ENCODE measurements around the gene CNPY2.
"Not testable (repeated sequence)": the region's sequence is repeated elsewhere in the genome, so short reads cannot be mapped to it uniquely, and the experiment has no call there.

Gene CNPY2

GRCh38 chr12:56339158-56339422 lies 23.3 kb upstream of the CNPY2 start:
- Histone ChIP-seq H3K27me3 (ENCODE audit: low read depth) (no peaks in the 10 kb centered on the region), H3K4me1 (peaks cover 3% of the 10 kb centered on the region), H3K4me3 (no peak overlapping the region), H3K9me3 (no peaks in the 10 kb centered on the region), H3K36me3 (replicated peaks) (peaks cover 10% of the 10 kb centered on the region)
- DNase-seq (ENCODE audit: low spot score in 2 of 2): no peak
- in situ Hi-C loops (cut with MboI; ENCODE audit: low sequenced_read_pairs): no loop called here

GRCh38 chr12:56338308-56339157 lies 22.7 kb upstream of the CNPY2 start, which contains the start of gene IL23A:
Gene IL23A (plus strand): TSS chr12:56338884. CDS start chr12:56339045, 161 bp downstream.
- H3K27me3 ChIP-seq (ENCODE audit: low read depth): no peaks in the 10 kb centered on the region
- H3K4me3 ChIP-seq: no peak within 1 kb of the TSS
- in situ Hi-C loops (cut with MboI; ENCODE audit: low sequenced_read_pairs): no loop called here
- peaks cover 4% of the 10 kb centered on the region for H3K36me3 ChIP-seq (replicated peaks)
- H3K9me3 ChIP-seq: no peaks in the 10 kb centered on the region
- peaks cover 3% of the 10 kb centered on the region for H3K4me1 ChIP-seq
- no peak for DNase-seq (ENCODE audit: low spot score in 2 of 2)

- Histone ChIP-seq H3K4me3 (no peak overlapping the region), H3K36me3 (replicated peaks) (0 out of 2 replicates have a peak, but pooled peaks cover 3% of the 10 kb centered on the region), H3K9me3 (no peaks in the 10 kb centered on the region), H3K27me3 (ENCODE audit: low read depth) (no peaks in the 10 kb centered on the region), H3K4me1 (peaks cover 9% of the 10 kb centered on the region)
- DNase-seq (ENCODE audit: low spot score in 2 of 2): no peak
- in situ Hi-C loops (cut with MboI; ENCODE audit: low sequenced_read_pairs): no loop called here
Observed at GRCh38 chr12:56337753-56338251, 22.0 kb upstream of the CNPY2 start.

- peaks cover 10% of the 10 kb centered on the region for H3K4me1 ChIP-seq
- no peaks in the 10 kb centered on the region for H3K9me3 ChIP-seq
- in situ Hi-C loops (cut with MboI; ENCODE audit: low sequenced_read_pairs): no loop called here
- no peak overlapping the region for H3K4me3 ChIP-seq
- H3K36me3 ChIP-seq (replicated peaks): 0 out of 2 replicates have a peak, but pooled peaks cover 3% of the 10 kb centered on the region
- no peaks in the 10 kb centered on the region for H3K27me3 ChIP-seq (ENCODE audit: low read depth)
- DNase-seq (ENCODE audit: low spot score in 2 of 2): no peak
Observed at GRCh38 chr12:56336361-56337167, 20.8 kb upstream of the CNPY2 start.

- H3K4me3 ChIP-seq; DNase-seq (ENCODE audit: low spot score in 2 of 2); in situ Hi-C loops (cut with MboI; ENCODE audit: low sequenced_read_pairs); H3K27me3 ChIP-seq (ENCODE audit: low read depth); H3K36me3 ChIP-seq (replicated peaks); H3K9me3 ChIP-seq: not testable (repeated sequence)
- H3K4me1 ChIP-seq: peaks cover 10% of the 10 kb centered on the region
Observed at GRCh38 chr12:56335527-56335926, 19.7 kb upstream of the CNPY2 start.

- Histone ChIP-seq H3K4me3 (peak overlapping the region; percentile 44), H3K9me3 (no peaks in the 10 kb centered on the region), H3K36me3 (replicated peaks) (no peaks in the 10 kb centered on the region), H3K4me1 (peaks cover 10% of the 10 kb centered on the region), H3K27me3 (ENCODE audit: low read depth) (no peaks in the 10 kb centered on the region)
- DNase-seq (ENCODE audit: low spot score in 2 of 2): no peak
- in situ Hi-C loops (cut with MboI; ENCODE audit: low sequenced_read_pairs): no loop called here
Observed at GRCh38 chr12:56334490-56334793, 18.7 kb upstream of the CNPY2 start.

- peak within 1 kb of the TSS; percentile 44 for H3K4me3 ChIP-seq
- H3K36me3 ChIP-seq (replicated peaks): no peaks in the 10 kb centered on the region
- no peaks in the 10 kb centered on the region for H3K27me3 ChIP-seq (ENCODE audit: low read depth)
- DNase-seq (ENCODE audit: low spot score in 2 of 2): peak; percentile 96
- H3K9me3 ChIP-seq: no peaks in the 10 kb centered on the region
- peaks cover 10% of the 10 kb centered on the region for H3K4me1 ChIP-seq
- in situ Hi-C loops (cut with MboI; ENCODE audit: low sequenced_read_pairs): no loop called here
Observed at GRCh38 chr12:56333679-56334489, 18.1 kb upstream of the CNPY2 start, which contains the start of gene PAN2. Gene PAN2 (minus strand): TSS chr12:56334000. CDS start chr12:56333094, 906 bp downstream.

- in situ Hi-C loops (cut with MboI; ENCODE audit: low sequenced_read_pairs): no loop called here
- peak overlapping the region; percentile 44 for H3K4me3 ChIP-seq
- H3K27me3 ChIP-seq (ENCODE audit: low read depth): no peaks in the 10 kb centered on the region
- H3K4me1 ChIP-seq: peaks cover 10% of the 10 kb centered on the region
- peak; percentile 17 for DNase-seq (ENCODE audit: low spot score in 2 of 2)
- H3K36me3 ChIP-seq (replicated peaks): no peaks in the 10 kb centered on the region
- no peaks in the 10 kb centered on the region for H3K9me3 ChIP-seq
Observed at GRCh38 chr12:56333197-56333678, 17.4 kb upstream of the CNPY2 start.

GRCh38 chr12:56332512-56333196 lies 16.9 kb upstream of the CNPY2 start:
- Histone ChIP-seq H3K4me1 (peaks cover 10% of the 10 kb centered on the region), H3K4me3 (peak overlapping the region; percentile 44), H3K27me3 (ENCODE audit: low read depth) (no peaks in the 10 kb centered on the region), H3K36me3 (replicated peaks) (0 out of 2 replicates have a peak, but pooled peaks cover 2% of the 10 kb centered on the region), H3K9me3 (no peaks in the 10 kb centered on the region)
- in situ Hi-C loops (cut with MboI; ENCODE audit: low sequenced_read_pairs): no loop called here
- DNase-seq (ENCODE audit: low spot score in 2 of 2): no peak

- no peak overlapping the region for H3K4me3 ChIP-seq
- in situ Hi-C loops (cut with MboI; ENCODE audit: low sequenced_read_pairs): no loop called here
- DNase-seq (ENCODE audit: low spot score in 2 of 2): no peak
- peaks cover 10% of the 10 kb centered on the region for H3K4me1 ChIP-seq
- no peaks in the 10 kb centered on the region for H3K9me3 ChIP-seq
- no peaks in the 10 kb centered on the region for H3K27me3 ChIP-seq (ENCODE audit: low read depth)
- H3K36me3 ChIP-seq (replicated peaks): peaks cover 17% of the 10 kb centered on the region
Observed at GRCh38 chr12:56330936-56331490, 15.2 kb upstream of the CNPY2 start.

- no peak overlapping the region for H3K4me3 ChIP-seq
- no peaks in the 10 kb centered on the region for H3K4me1 ChIP-seq
- DNase-seq (ENCODE audit: low spot score in 2 of 2): no peak
- H3K9me3 ChIP-seq: no peaks in the 10 kb centered on the region
- in situ Hi-C loops (cut with MboI; ENCODE audit: low sequenced_read_pairs): no loop called here
- peaks cover 56% of the 10 kb centered on the region for H3K36me3 ChIP-seq (replicated peaks)
- no peaks in the 10 kb centered on the region for H3K27me3 ChIP-seq (ENCODE audit: low read depth)
Observed at GRCh38 chr12:56326533-56326932, 10.7 kb upstream of the CNPY2 start.

GRCh38 chr12:56326126-56326525 lies 10.3 kb upstream of the CNPY2 start:
- no peaks in the 10 kb centered on the region for H3K4me1 ChIP-seq
- in situ Hi-C loops (cut with MboI; ENCODE audit: low sequenced_read_pairs): no loop called here
- peaks cover 56% of the 10 kb centered on the region for H3K36me3 ChIP-seq (replicated peaks)
- no peak overlapping the region for H3K4me3 ChIP-seq
- H3K9me3 ChIP-seq: no peaks in the 10 kb centered on the region
- no peak for DNase-seq (ENCODE audit: low spot score in 2 of 2)
- no peaks in the 10 kb centered on the region for H3K27me3 ChIP-seq (ENCODE audit: low read depth)

- no peak for DNase-seq (ENCODE audit: low spot score in 2 of 2)
- no peaks in the 10 kb centered on the region for H3K4me1 ChIP-seq
- H3K36me3 ChIP-seq (replicated peaks): peaks cover 70% of the 10 kb centered on the region
- no peak overlapping the region for H3K4me3 ChIP-seq
- in situ Hi-C loops (cut with MboI; ENCODE audit: low sequenced_read_pairs): no loop called here
- H3K9me3 ChIP-seq: no peaks in the 10 kb centered on the region
- no peaks in the 10 kb centered on the region for H3K27me3 ChIP-seq (ENCODE audit: low read depth)
Observed at GRCh38 chr12:56324206-56324605, 8.4 kb upstream of the CNPY2 start.

All from HAP-1 (cell line).